Measurements from ENCODE around the gene RERG.

RERG gene

GRCh38 chr12:15122344-15122743 lies 98.9 kb downstream of the RERG start:
- Histone ChIP-seq H3K9me3 (no peaks in the 10 kb centered on the region), H3K36me3 (peaks cover 4% of the 10 kb centered on the region; the same call in 1 of the 2 replicates), H3K4me1 (peaks cover 1% of the 10 kb centered on the region; the same call in 1 of the 2 replicates), H3K27me3 (no peaks in the 10 kb centered on the region; the same call in 1 of the 2 replicates), H3K4me3 (ENCODE audit: low read depth, low read length) (no peak overlapping the region)
- TF ChIP-seq, protein P1, sequence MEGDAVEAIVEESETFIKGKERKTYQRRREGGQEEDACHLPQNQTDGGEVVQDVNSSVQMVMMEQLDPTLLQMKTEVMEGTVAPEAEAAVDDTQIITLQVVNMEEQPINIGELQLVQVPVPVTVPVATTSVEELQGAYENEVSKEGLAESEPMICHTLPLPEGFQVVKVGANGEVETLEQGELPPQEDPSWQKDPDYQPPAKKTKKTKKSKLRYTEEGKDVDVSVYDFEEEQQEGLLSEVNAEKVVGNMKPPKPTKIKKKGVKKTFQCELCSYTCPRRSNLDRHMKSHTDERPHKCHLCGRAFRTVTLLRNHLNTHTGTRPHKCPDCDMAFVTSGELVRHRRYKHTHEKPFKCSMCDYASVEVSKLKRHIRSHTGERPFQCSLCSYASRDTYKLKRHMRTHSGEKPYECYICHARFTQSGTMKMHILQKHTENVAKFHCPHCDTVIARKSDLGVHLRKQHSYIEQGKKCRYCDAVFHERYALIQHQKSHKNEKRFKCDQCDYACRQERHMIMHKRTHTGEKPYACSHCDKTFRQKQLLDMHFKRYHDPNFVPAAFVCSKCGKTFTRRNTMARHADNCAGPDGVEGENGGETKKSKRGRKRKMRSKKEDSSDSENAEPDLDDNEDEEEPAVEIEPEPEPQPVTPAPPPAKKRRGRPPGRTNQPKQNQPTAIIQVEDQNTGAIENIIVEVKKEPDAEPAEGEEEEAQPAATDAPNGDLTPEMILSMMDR (IDR thresholded peaks at IDR 0.05; ENCODE audit: low read depth, low read length): no peak
- DNase-seq: no peak

- Histone ChIP-seq H3K27me3 (no peaks in the 10 kb centered on the region; the same call in 1 of the 2 replicates), H3K9me3 (no peaks in the 10 kb centered on the region), H3K36me3 (peaks cover 4% of the 10 kb centered on the region; the same call in 1 of the 2 replicates), H3K4me1 (peaks cover 3% of the 10 kb centered on the region), H3K4me3 (ENCODE audit: low read depth, low read length) (no peak overlapping the region)
- TF ChIP-seq, protein P1 (IDR thresholded peaks at IDR 0.05; ENCODE audit: low read depth, low read length): no peak
- DNase-seq: no peak
Measured at GRCh38 chr12:15118955-15119354, 102.3 kb downstream of the RERG start.

GRCh38 chr12:15116983-15117382 lies 104.2 kb downstream of the RERG start:
- Histone ChIP-seq H3K9me3 (no peaks in the 10 kb centered on the region), H3K4me1 (peaks cover 3% of the 10 kb centered on the region), H3K4me3 (ENCODE audit: low read depth, low read length) (no peak overlapping the region), H3K27me3 (no peaks in the 10 kb centered on the region; the same call in 1 of the 2 replicates), H3K36me3 (peaks cover 7% of the 10 kb centered on the region)
- no peak for DNase-seq
- TF ChIP-seq, protein P1 (IDR thresholded peaks at IDR 0.05; ENCODE audit: low read depth, low read length): no peak

- Histone ChIP-seq H3K27me3 (no peaks in the 10 kb centered on the region; the same call in 1 of the 2 replicates), H3K9me3 (no peaks in the 10 kb centered on the region), H3K36me3 (peaks cover 10% of the 10 kb centered on the region), H3K4me3 (ENCODE audit: low read depth, low read length) (no peak overlapping the region), H3K4me1 (peaks cover 3% of the 10 kb centered on the region)
- TF ChIP-seq, protein P1 (IDR thresholded peaks at IDR 0.05; ENCODE audit: low read depth, low read length): no peak
- no peak for DNase-seq
Measured at GRCh38 chr12:15116086-15116485, 105.1 kb downstream of the RERG start.

- Histone ChIP-seq H3K4me3 (ENCODE audit: low read depth, low read length) (no peak overlapping the region), H3K36me3 (peaks cover 12% of the 10 kb centered on the region), H3K9me3 (no peaks in the 10 kb centered on the region), H3K4me1 (peaks cover 3% of the 10 kb centered on the region), H3K27me3 (no peaks in the 10 kb centered on the region)
- no peak for DNase-seq
- TF ChIP-seq, protein P1 (IDR thresholded peaks at IDR 0.05; ENCODE audit: low read depth, low read length): no peak
Measured at GRCh38 chr12:15115434-15115833, 105.8 kb downstream of the RERG start.

- peaks cover 3% of the 10 kb centered on the region for H3K4me1 ChIP-seq
Measured at GRCh38 chr12:15114501-15114900, 106.7 kb downstream of the RERG start.

More at GRCh38 chr12:15114501-15114900, 106.7 kb downstream of the RERG start:
- Histone ChIP-seq H3K4me3 (ENCODE audit: low read depth, low read length) (no peak overlapping the region), H3K27me3 (no peaks in the 10 kb centered on the region), H3K36me3 (peaks cover 15% of the 10 kb centered on the region), H3K9me3 (no peaks in the 10 kb centered on the region)
- no peak for DNase-seq
- TF ChIP-seq, protein P1 (IDR thresholded peaks at IDR 0.05; ENCODE audit: low read depth, low read length): no peak

All from BE2C (cell line).